Measurements from ENCODE around the gene LRRC7. TPM values are rescaled to one million over a fixed set of nuclear protein-coding genes. Genes with fewer than 3 reads are reported as not detected.
"Not testable (repeated sequence)": the region's sequence is repeated elsewhere in the genome, so short reads cannot be mapped to it uniquely, and the experiment has no call there.

The LRRC7 gene
- total RNA-seq, 1 experiment from 2014 or later = not detected

DNA sequence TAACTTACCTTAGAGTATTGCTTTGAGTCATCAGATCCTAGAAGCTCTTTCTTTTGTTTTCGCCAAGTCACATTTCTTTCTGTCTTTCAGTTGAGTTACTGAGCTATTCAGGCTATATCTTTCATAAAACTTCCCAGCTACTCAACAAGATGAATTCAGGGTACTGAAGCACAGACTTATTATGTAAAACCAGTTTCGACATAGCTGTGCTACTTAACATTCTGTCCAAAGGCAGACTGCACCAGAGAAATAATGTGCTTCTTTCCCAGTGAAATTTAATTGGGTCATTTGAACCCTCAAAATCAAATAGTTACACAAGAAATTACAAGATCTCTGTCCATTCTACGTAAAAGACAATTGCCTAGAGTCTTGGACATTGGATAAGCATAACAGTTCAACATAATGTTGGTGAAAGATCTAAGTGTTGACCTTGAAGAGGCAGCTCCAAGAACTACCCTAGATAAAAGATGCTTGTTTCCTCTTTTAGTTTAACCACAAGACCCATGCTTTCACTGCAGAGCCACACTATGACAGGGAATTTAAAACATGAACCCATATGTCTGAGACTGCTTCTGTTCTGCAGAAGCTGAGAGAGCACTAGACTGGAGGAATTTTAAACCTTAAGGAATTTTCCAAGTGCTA, 474.5 kb downstream of the LRRC7 start:
- no peaks in the 10 kb centered on the region for H3K79me2 ChIP-seq (ENCODE audit: low read length)
- no peak overlapping the region for H3K4me3 ChIP-seq (ENCODE audit: low read length)
- H3K27ac ChIP-seq (ENCODE audit: low read length) = no peak overlapping the region
- H3K9ac ChIP-seq (ENCODE audit: low read length) = no peak overlapping the region
- no peaks in the 10 kb centered on the region for H4K20me1 ChIP-seq (ENCODE audit: insufficient read depth, low read depth, low read length)
- H2AFZ ChIP-seq (ENCODE audit: low read length) = no peak overlapping the region
- no peaks in the 10 kb centered on the region for H3K36me3 ChIP-seq (ENCODE audit: insufficient read depth, low read length)
- no peaks in the 10 kb centered on the region for H3K4me1 ChIP-seq (ENCODE audit: low read length)
- H3K9me2 ChIP-seq (replicated peaks; ENCODE audit: insufficient read depth, low read length) = no peaks in the 10 kb centered on the region
- no peaks in the 10 kb centered on the region for H3K27me3 ChIP-seq (ENCODE audit: low read length)
- no peaks in the 10 kb centered on the region for H3K9me3 ChIP-seq (ENCODE audit: low read length)
- no peak overlapping the region for H3K4me2 ChIP-seq (ENCODE audit: low read depth, low read length, poor library complexity, severe bottlenecking)
- DNase-seq = no peak

DNA sequence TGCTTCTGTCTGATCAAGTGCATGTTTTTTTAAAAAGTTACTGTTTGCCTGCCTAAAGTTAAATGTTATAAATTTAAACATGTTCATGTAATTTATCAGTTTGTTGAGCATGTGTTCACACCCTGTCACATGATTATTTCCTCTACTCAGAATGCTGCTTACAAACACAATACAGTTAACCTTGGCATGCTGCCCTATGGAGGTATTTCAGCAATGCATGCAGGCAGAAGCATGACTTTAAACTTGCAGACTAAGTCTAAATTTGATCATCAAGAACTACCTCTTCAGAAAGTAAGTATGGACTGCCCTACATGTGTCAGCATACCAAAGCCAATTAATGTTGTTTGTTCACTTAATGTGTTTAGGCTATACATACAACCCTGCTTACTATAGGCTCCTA, 476.1 kb downstream of the LRRC7 start:
- Histone ChIP-seq H3K36me3 (ENCODE audit: insufficient read depth, low read length) (no peaks in the 10 kb centered on the region), H3K27ac (ENCODE audit: low read length) (no peak overlapping the region), H3K4me3 (ENCODE audit: low read length) (no peak overlapping the region), H3K4me1 (ENCODE audit: low read length) (no peaks in the 10 kb centered on the region), H2AFZ (ENCODE audit: low read length) (no peak overlapping the region), H3K27me3 (ENCODE audit: low read length) (no peaks in the 10 kb centered on the region), H3K9ac (ENCODE audit: low read length) (no peak overlapping the region), H3K4me2 (ENCODE audit: low read depth, low read length, poor library complexity, severe bottlenecking) (no peak overlapping the region), H3K9me2 (replicated peaks; ENCODE audit: insufficient read depth, low read length) (no peaks in the 10 kb centered on the region), H3K9me3 (ENCODE audit: low read length) (no peaks in the 10 kb centered on the region), H4K20me1 (ENCODE audit: insufficient read depth, low read depth, low read length) (no peaks in the 10 kb centered on the region), H3K79me2 (ENCODE audit: low read length) (no peaks in the 10 kb centered on the region)
- DNase-seq = no peak

DNA sequence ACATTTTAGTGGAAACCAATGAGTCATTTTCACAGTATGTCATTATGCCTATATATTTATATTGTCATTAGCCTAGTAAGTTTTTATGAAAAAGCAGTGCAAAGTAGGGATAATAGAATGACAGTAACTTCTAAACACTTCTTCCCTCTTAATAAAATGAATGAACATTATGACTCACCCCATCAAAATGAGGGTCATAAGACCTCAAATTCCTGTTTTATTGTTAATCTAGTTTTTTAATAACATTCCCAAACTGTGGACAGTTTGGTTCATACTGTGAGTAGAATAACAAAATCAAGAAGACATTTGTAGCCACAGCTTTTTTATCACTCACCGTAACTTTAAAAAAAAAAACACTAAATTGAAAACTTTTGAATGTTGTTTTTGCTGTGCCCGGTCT, 477.1 kb downstream of the LRRC7 start:
- H3K9me3 ChIP-seq (ENCODE audit: low read length) = no peaks in the 10 kb centered on the region
- H3K4me3 ChIP-seq (ENCODE audit: low read length) = no peak overlapping the region
- no peak overlapping the region for H3K27ac ChIP-seq (ENCODE audit: low read length)
- H3K27me3 ChIP-seq (ENCODE audit: low read length) = no peaks in the 10 kb centered on the region
- no peak for DNase-seq
- no peaks in the 10 kb centered on the region for H3K36me3 ChIP-seq (ENCODE audit: insufficient read depth, low read length)
- H3K9me2 ChIP-seq (replicated peaks; ENCODE audit: insufficient read depth, low read length) = no peaks in the 10 kb centered on the region
- H4K20me1 ChIP-seq (ENCODE audit: insufficient read depth, low read depth, low read length) = no peaks in the 10 kb centered on the region
- no peak overlapping the region for H3K4me2 ChIP-seq (ENCODE audit: low read depth, low read length, poor library complexity, severe bottlenecking)
- H2AFZ ChIP-seq (ENCODE audit: low read length) = no peak overlapping the region
- H3K4me1 ChIP-seq (ENCODE audit: low read length) = no peaks in the 10 kb centered on the region
- H3K79me2 ChIP-seq (ENCODE audit: low read length) = no peaks in the 10 kb centered on the region
- no peak overlapping the region for H3K9ac ChIP-seq (ENCODE audit: low read length)

DNA sequence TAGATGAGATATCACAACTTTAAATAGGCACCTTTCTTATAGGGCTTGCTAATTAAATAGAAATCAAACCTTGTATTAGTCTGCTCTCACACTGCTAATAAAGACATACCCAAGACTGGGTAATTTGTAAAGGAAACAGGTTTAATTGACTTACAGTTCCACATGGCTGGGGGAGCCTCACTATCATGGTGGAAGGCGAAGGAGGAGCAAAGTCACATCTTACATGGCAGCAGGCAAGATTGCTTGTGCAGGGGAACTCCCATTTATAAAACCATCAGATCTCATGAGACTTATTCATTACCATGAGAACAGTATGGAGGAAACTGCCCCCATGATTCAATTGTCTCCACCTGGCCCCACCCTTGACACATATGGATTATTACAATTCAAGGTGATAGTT, 477.9 kb downstream of the LRRC7 start:
- not testable (repeated sequence) for H3K36me3 ChIP-seq (ENCODE audit: insufficient read depth, low read length); H4K20me1 ChIP-seq (ENCODE audit: insufficient read depth, low read depth, low read length); H3K4me2 ChIP-seq (ENCODE audit: low read depth, low read length, poor library complexity, severe bottlenecking); H3K27ac ChIP-seq (ENCODE audit: low read length); DNase-seq; H3K9me2 ChIP-seq (replicated peaks; ENCODE audit: insufficient read depth, low read length); H3K9ac ChIP-seq (ENCODE audit: low read length); H3K9me3 ChIP-seq (ENCODE audit: low read length); H3K4me3 ChIP-seq (ENCODE audit: low read length); H2AFZ ChIP-seq (ENCODE audit: low read length); H3K79me2 ChIP-seq (ENCODE audit: low read length); H3K4me1 ChIP-seq (ENCODE audit: low read length); H3K27me3 ChIP-seq (ENCODE audit: low read length)

DNA sequence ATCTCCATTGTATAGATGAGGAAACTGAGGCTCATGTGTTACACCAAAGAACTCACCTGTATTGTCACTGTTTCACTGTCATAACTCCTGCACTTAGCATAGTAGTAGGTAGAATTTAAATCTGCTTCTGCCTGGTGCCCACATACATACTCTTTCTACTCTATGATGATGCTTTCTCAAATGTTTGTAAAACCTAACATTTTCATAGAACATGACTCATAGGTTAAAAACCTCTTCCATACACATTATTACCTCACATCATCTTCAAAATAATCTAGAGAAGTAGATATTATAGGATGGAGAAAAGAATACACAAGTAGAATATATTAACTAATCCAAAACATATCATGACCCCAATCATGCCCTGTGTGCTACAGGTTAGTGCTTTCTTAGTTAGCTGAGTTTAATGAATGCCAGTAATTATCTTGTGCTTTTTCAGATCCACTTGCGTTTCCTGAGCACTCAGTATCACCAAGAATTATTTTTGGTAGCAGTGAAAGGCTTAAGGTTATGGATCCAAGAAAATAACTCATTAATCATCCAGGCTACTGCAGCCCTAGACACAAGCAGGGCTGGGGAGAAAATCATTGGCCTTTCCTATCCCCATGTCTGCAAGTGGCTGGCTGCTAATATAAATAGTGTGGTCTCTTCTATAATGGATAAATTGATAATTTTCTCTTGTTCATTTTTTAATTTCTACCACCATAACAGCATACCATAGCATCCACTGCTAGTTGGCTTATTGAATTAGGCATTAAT, 480.8 kb downstream of the LRRC7 start:
- no peak overlapping the region for H3K9ac ChIP-seq (ENCODE audit: low read length)
- H3K36me3 ChIP-seq (ENCODE audit: insufficient read depth, low read length) = no peaks in the 10 kb centered on the region
- H4K20me1 ChIP-seq (ENCODE audit: insufficient read depth, low read depth, low read length) = no peaks in the 10 kb centered on the region
- H3K9me3 ChIP-seq (ENCODE audit: low read length) = no peaks in the 10 kb centered on the region
- H2AFZ ChIP-seq (ENCODE audit: low read length) = no peak overlapping the region
- no peak overlapping the region for H3K4me3 ChIP-seq (ENCODE audit: low read length)
- H3K4me1 ChIP-seq (ENCODE audit: low read length) = no peaks in the 10 kb centered on the region
- H3K27ac ChIP-seq (ENCODE audit: low read length) = no peak overlapping the region
- H3K27me3 ChIP-seq (ENCODE audit: low read length) = no peaks in the 10 kb centered on the region
- no peaks in the 10 kb centered on the region for H3K9me2 ChIP-seq (replicated peaks; ENCODE audit: insufficient read depth, low read length)
- no peak for DNase-seq
- H3K4me2 ChIP-seq (ENCODE audit: low read depth, low read length, poor library complexity, severe bottlenecking) = no peak overlapping the region
- H3K79me2 ChIP-seq (ENCODE audit: low read length) = no peaks in the 10 kb centered on the region

DNA sequence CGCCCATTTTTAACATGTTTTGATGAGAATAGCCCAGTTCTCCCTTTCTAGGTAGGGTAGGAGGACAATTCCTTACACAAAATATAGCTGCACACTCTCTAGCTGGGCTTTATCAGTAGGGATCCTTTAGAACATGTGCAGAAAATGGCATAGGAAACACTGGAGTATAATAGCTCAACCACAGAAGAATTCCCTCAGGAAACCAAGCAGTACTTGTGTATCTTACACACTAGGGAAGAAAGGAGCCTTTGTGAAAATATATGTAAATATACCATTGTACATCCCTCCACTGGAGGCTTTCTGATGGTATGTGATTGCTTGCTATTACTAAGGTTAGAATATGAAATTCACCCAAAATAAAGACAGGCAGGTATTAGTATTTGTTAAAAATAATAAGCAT, 484.2 kb downstream of the LRRC7 start:
- H3K4me1 ChIP-seq (ENCODE audit: low read length) = no peaks in the 10 kb centered on the region
- H3K9me3 ChIP-seq (ENCODE audit: low read length) = no peaks in the 10 kb centered on the region
- H3K27ac ChIP-seq (ENCODE audit: low read length) = no peak overlapping the region
- no peak overlapping the region for H3K4me2 ChIP-seq (ENCODE audit: low read depth, low read length, poor library complexity, severe bottlenecking)
- no peak for DNase-seq
- no peak overlapping the region for H3K9ac ChIP-seq (ENCODE audit: low read length)
- H3K9me2 ChIP-seq (replicated peaks; ENCODE audit: insufficient read depth, low read length) = no peaks in the 10 kb centered on the region
- H3K4me3 ChIP-seq (ENCODE audit: low read length) = no peak overlapping the region
- H3K79me2 ChIP-seq (ENCODE audit: low read length) = no peaks in the 10 kb centered on the region
- H4K20me1 ChIP-seq (ENCODE audit: insufficient read depth, low read depth, low read length) = no peaks in the 10 kb centered on the region
- H3K27me3 ChIP-seq (ENCODE audit: low read length) = no peaks in the 10 kb centered on the region
- H3K36me3 ChIP-seq (ENCODE audit: insufficient read depth, low read length) = no peaks in the 10 kb centered on the region
- H2AFZ ChIP-seq (ENCODE audit: low read length) = no peak overlapping the region

DNA sequence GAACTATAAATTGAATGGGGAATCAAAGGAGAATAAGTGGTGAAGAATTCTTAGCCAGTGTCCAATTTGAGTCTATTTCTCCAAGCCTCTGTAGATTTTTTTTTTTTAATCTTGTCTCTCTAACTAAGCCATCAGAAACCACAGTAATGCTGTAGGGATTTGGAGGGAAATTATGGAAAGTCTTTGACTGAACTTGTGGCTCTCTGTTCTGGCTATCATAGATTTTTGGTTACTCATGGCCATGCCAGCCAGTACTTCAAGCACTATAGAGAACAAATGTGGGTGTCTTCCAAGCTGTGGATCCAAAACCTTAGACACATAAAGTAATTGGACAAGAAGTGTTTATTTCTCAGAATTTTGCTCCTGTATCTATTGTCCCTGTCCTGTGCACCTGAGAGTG, 489.8 kb downstream of the LRRC7 start:
- DNase-seq = no peak
- no peak overlapping the region for H2AFZ ChIP-seq (ENCODE audit: low read length)
- H3K9me2 ChIP-seq (replicated peaks; ENCODE audit: insufficient read depth, low read length) = no peaks in the 10 kb centered on the region
- H3K4me3 ChIP-seq (ENCODE audit: low read length) = no peak overlapping the region
- H4K20me1 ChIP-seq (ENCODE audit: insufficient read depth, low read depth, low read length) = no peaks in the 10 kb centered on the region
- no peaks in the 10 kb centered on the region for H3K27me3 ChIP-seq (ENCODE audit: low read length)
- no peak overlapping the region for H3K4me2 ChIP-seq (ENCODE audit: low read depth, low read length, poor library complexity, severe bottlenecking)
- H3K79me2 ChIP-seq (ENCODE audit: low read length) = no peaks in the 10 kb centered on the region
- H3K36me3 ChIP-seq (ENCODE audit: insufficient read depth, low read length) = no peaks in the 10 kb centered on the region
- no peak overlapping the region for H3K27ac ChIP-seq (ENCODE audit: low read length)
- no peaks in the 10 kb centered on the region for H3K9me3 ChIP-seq (ENCODE audit: low read length)
- no peaks in the 10 kb centered on the region for H3K4me1 ChIP-seq (ENCODE audit: low read length)
- H3K9ac ChIP-seq (ENCODE audit: low read length) = no peak overlapping the region

DNA sequence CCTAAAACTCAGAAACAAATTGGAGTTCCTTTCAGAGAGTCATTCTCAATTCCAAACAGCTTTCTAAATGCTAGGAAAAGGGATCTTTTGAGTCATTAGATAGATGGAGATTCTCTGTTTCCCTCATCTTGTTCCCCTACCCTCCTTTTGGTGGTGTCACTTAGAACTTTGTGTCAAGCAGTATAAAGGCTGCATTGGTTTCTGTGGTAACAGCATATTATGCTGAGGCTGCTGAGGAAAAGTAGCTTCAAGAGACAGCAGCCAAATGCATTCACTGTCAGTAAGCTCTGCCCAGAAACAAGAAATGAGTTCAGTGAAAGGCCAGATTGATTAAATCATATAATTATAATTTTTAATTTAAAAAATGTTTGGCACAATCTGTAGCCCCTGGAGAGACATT, 493.5 kb downstream of the LRRC7 start:
- no peaks in the 10 kb centered on the region for H3K27me3 ChIP-seq (ENCODE audit: low read length)
- no peaks in the 10 kb centered on the region for H4K20me1 ChIP-seq (ENCODE audit: insufficient read depth, low read depth, low read length)
- H3K9me3 ChIP-seq (ENCODE audit: low read length) = no peaks in the 10 kb centered on the region
- H2AFZ ChIP-seq (ENCODE audit: low read length) = no peak overlapping the region
- H3K9me2 ChIP-seq (replicated peaks; ENCODE audit: insufficient read depth, low read length) = no peaks in the 10 kb centered on the region
- no peak overlapping the region for H3K4me2 ChIP-seq (ENCODE audit: low read depth, low read length, poor library complexity, severe bottlenecking)
- H3K36me3 ChIP-seq (ENCODE audit: insufficient read depth, low read length) = no peaks in the 10 kb centered on the region
- no peak overlapping the region for H3K27ac ChIP-seq (ENCODE audit: low read length)
- no peaks in the 10 kb centered on the region for H3K4me1 ChIP-seq (ENCODE audit: low read length)
- H3K4me3 ChIP-seq (ENCODE audit: low read length) = no peak overlapping the region
- no peak overlapping the region for H3K9ac ChIP-seq (ENCODE audit: low read length)
- no peaks in the 10 kb centered on the region for H3K79me2 ChIP-seq (ENCODE audit: low read length)
- no peak for DNase-seq

Measured in Karpas-422 (cell line).